ENCODE measurements around the gene JMJD1C. TPM values are rescaled to one million over a fixed set of nuclear protein-coding genes. Genes with fewer than 3 reads are reported as not detected.

Gene JMJD1C
- total RNA-seq, 1 donor from 2014 or later = 186 TPM

DNA sequence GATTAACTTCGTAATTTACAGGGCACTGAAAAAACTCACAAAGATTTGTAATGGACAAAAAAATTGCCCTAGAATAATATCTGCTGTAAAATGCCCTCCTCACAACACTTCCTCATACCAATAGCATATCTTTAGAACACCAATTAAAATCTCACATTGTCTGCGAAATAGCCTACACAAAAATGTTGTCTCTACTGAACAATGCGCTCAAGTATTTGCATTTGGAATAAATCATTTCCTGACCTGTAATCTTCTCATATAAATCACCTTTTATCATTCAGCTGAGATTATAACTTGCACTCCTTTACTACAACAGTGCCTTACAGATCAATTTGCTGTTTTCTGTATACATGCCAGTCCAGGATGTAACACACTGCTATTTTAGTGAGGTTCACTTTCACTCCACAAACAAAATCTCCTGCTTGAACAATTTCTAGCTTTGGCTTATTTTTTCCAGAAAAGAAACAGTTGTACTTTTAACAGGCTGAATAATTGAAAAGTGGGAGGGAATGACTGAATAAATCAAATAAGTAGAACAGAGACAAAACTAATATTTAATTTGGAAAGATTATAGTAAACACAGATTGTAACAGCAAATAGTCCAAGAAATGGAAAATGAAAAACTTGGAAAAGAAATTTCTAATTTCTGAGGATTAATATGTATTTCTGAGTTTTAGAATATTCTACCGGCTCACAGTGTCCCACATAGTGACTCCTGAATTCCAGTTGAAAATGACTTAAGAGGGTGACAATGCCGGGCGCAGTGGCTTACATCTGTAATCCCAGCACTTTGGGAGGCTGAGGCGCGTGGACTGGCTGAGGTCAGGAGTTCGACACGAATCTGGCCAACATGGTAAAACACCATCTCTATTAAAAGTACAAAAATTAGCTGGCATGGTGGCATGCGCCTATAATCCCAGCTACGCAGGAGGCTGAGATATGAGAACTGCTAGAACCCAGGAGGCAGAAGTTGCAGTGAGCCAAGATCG is 30.6 kb downstream of the JMJD1C start:
- no peak for DNase-seq

DNA sequence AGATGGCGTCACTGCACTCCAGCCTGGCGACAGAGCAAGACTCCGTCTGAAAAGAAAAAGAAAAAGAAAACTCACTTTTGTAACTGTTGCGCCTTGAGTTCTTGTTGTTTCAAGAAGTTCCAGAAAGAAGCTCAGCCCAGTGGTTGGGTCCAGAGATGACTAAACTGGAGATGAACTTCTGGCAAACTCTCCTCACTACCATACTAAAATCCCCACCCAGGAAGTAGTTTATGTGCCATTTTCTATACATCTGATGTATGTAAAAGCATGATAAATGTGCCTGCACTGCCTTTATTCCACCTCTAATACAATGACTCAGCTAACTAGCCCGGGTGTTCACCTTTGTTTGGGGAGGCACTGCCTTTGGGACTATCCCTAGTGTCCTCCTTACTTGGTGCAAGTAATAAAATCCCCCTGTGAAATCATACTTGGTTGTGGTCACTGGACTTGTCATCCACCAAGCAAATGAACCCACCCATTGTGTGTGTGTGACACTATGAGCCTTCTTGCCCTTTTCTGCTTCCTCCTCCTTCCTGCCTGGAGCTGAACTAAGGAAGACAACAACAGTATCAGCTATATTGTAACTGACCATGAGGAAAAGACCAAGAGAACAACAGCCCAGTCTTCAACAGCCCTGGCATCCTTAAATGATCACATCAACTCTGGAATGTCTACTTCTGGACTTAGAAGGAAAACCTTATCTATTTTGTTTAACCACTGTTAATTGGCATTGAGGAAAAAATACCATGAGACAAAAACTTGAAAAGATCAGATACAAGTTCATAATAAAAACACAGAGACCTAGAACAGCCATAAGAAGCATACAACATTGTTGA is 33.6 kb downstream of the JMJD1C start:
- no peak for DNase-seq

GRCh38 chr10:63430999-63431356 is 34.8 kb downstream of the JMJD1C start:
- DNase-seq = no peak

GRCh38 chr10:63430091-63430998 is 35.4 kb downstream of the JMJD1C start:
- DNase-seq = peak; percentile 28

DNA sequence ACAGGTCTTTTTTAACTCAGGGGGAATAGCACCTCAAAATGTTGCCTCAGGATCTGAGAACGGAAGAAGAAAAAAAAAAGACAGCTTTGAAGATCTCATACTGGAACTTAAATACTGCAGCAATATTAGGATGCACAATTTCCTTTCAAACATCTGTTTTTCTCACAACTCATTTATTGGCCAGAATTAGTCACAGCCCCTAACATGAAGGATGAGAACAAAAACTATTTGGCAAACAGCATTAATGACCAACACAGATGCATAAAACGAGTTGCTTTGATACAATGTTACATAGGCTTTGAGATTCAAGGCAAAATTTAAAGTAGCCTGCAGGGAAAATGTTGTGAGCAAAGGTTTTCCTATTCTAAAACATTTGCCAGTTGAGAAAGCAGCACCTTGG is 36.5 kb downstream of the JMJD1C start:
- peak; percentile 63 for DNase-seq

DNA sequence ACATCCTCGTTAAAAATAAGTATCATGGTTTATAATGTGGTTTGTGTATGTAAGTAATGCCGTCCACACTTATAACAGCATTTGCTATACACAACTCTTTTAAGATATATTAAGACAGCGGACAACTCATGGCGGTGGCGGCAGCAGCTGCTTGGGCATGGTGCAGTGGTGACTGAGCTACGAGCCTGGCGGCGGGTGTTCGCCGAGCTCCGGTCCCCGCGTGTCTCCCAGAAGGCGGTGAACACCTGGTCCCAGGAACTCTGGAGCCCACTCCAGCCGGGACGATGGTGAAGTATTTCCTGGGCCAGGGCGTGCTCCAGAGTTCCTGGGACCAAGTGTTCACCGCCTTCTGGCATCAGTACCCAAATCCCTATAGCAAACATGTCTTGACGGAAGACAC is 38.8 kb downstream of the JMJD1C start:
- DNase-seq = no peak

DNA sequence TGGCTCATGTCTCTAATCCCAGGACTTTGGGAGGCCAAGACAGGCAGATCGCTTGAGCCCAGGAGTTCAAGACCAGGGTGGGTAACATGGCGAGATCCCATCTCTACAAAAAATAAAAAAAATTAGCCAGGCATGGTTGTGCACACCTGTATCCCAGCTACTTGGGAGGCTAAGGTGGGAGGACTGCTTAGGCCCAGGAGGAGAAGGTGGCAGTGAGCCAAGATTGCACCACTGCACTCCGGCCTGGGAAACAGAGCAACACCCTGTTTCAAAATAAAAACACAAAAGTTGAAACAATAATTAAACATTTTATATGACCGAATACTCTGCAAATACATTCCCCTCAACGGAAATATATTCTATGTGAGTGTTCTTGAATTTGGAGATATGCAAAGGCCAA is 40.3 kb downstream of the JMJD1C start:
- DNase-seq = no peak

GRCh38 chr10:63424576-63424975 is 41.2 kb downstream of the JMJD1C start:
- DNase-seq = no peak

GRCh38 chr10:63423494-63423893 is 42.3 kb downstream of the JMJD1C start:
- peak; percentile 23 for DNase-seq

GRCh38 chr10:63421591-63421990 is 44.2 kb downstream of the JMJD1C start:
- no peak for DNase-seq

- peak; percentile 82 for DNase-seq
Observed at GRCh38 chr10:63416376-63416775, 49.4 kb downstream of the JMJD1C start.

DNA sequence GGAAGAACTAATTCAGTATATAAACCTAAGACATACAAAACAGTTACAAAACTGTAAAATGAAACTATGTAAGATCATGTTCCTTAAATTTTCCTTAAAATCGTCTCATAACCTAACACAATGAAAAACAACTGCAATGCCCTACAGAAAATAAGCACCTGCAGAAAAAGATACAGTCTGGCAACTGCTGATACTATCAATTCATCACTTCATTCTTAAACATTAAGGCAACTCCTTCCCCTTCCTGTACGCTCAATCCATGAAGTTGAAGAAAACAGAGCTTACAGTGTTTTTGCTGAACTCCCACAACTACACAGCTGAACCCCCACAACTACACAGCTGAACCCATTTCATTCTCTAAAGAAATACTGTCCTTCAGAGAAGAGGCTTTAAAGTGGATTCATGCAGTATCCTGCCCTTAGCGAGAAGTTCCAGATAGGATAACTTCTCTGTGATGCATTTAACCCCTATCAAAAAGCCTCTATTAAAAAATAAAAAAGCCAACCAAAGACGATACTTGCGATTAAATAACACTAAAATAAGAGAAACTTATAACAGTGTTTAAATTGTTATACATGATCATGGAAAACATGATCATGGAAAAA is 50.0 kb downstream of the JMJD1C start:
- no peak for DNase-seq

DNA sequence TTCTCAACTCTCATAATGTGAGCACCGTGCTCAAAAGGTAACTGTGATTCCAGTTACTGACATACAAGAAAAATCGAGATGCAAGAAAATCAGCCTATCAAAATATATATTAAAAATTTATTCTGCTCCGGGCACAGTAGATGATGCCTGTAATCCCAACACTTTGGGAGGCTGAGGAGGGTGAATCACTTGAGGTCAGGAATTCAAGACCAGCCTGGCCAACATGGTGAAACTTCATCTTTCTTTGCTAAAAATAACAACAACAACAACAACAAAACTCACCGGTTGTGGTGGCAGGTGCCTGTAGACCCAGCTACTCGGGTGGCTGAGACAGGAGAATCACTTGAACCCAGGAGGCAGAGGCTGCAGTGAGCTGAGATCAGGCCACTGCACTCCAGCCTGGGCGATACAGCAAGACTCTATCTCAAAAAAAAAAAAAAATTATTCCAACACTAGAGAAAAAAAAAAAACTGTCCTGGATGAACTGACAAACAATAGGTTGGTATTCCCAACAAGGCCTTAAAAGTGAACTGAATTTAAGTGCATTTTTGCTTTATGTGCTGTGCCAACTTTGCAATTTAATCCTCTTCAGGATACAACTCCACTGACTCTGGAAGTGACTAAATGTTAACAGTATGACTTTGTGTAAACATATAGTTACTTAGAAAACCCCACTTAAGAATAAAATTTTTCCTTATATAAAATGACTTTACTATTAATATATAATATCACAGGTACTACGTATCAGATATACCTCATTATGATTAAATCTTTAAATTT is 51.1 kb downstream of the JMJD1C start:
- DNase-seq = no peak

DNA sequence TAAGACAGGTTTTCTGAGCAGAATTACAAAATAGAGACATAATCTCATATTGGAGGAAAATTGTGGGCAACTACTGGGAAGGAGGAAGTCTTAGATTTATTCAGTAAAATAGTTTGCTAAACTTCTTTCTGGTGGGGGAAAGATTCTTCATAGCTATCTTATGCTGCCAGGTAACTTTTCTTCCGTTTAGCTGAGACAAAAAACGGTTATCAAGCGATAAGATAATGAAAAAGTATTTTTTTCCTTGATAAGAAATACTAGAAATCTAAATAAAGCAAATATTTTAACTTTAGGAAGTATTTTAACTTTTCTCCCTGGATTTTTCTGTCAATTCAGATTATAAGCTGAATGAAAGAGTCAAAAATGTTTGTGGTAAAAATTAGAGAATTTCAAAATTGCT is 52.3 kb downstream of the JMJD1C start:
- no peak for DNase-seq

DNA sequence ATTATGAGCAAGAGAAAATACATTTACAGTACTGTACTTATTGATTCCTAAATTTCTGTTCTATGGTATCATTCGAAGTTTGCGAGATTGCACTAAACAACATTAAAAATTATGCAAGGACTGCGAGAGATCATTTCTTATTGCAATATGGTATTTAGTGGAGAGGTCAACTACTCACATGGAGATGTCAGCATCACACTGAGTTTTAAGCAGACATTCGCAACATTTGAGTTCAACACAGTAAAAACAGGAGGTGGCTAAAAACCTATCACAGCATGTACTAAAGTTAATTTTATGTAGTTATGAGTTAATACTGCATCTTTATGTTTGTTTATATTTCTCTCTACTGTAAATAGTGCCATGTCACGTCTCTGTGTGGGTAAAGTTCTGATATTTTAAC is 53.5 kb downstream of the JMJD1C start:
- DNase-seq = no peak

DNA sequence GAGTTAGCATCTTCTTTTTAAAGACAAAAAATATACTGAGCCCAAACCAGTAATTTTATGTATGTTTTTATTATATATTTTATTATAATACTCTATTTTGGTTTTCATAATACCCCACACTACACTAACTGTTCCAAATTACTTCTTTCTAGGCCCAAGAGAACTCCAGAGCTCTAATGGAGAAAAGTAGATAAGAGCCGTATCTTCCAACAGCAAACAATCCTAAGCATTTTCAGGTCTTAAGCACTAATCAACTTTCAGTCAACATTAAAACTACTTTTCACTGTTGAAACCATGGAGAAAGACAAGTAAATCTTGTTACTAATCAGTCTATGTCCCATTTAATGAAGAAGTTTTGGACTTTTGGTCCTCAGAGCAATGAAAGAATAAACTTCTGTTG is 55.1 kb downstream of the JMJD1C start:
- DNase-seq = no peak

GRCh38 chr10:63409465-63410027 is 56.2 kb downstream of the JMJD1C start:
- no peak for DNase-seq

DNA sequence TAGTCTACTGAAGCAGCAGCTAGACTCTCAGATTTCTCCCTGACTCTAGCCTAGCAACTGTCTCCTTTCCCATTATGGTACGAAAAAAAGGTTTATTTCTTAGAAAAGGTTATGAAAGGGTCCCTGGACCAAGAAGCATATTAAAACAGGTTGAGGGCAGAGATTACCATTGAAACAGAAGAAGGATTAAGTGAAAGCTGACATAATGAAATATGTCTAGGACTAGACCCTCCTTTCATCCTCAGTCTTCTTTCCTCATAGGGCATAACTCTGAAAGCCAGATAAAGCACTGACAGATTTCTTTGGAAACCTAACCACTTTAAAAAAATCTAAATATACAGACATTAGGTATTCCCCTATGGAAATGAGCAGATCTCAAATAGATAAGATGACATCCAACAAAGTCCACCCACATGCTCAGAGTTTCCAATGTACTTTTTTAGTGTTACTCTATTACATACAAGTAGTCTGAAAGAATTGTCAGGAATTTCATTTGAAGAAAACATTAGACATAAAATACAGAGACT is 58.6 kb downstream of the JMJD1C start:
- DNase-seq = no peak

DNA sequence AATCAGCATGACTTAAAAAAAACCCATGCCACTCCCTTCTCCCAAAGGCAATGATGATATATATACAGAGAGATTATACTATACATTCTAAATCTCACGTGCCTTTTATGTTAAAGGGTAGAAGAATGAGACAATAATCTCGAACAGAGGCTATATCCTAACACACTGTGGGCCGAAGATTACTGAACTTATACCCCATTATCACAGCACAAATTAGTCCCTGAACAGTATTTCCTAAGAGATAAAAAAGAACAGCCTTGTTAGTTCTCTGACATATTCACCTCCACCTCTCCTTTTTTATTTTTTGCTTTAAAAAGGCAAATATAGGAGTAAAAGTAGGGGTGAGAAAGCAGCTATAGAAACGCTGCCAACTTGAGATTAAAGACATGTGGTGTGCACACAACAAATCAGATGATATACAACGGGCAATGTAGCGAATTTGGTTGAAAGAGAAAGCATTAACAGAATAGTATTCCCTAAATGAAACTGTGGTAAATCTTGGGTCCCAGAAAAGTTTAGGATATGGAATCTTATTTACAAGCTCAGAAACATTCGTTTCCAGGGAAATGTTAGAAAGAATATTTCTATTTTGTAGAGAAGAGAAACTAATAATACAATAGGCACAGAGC is 69.5 kb downstream of the JMJD1C start:
- DNase-seq = peak; percentile 55

- no peak for DNase-seq
Observed at GRCh38 chr10:63393050-63393449, 72.7 kb downstream of the JMJD1C start.

Data from skin of body (tissue), 2 donors.